SU-DHL-6 (cell line): Measurements from ENCODE around the gene LRRC73.

Source experiments
- CTCF ChIP-seq: fragments of 200-600 bp; sonication (generic); IDR thresholded peaks from one replicate; pipeline ENCODE4 v1.5.1; 2017; ENCODE audit warnings: antibody characterized with exemption, mild to moderate bottlenecking, low read length, moderate library complexity; ENCODE audit not compliant: insufficient read depth, poor library complexity, severe bottlenecking
- EZH2phosphoT487 ChIP-seq: fragments of 200-600 bp; sonication (generic), shearing (Covaris generic); conservative IDR thresholded peaks from 2 replicates; pipeline ENCODE4 v1.6.1; 2018; ENCODE audit warnings: mild to moderate bottlenecking, antibody characterized with exemption, low read length, moderate library complexity, mixed read lengths

- no peak for TF ChIP-seq EZH2phosphoT487
- TF ChIP-seq CTCF = no peak
Measured at GRCh38 chr6:43503443-43503842, 6.7 kb downstream of the LRRC73 start.
